WI38 (cell line): Measurements from ENCODE around the gene CDK11B.
"Not testable (repeated sequence)": the region's sequence is repeated elsewhere in the genome, so short reads cannot be mapped to it uniquely, and the experiment has no call there.

ENCODE experiments used
- H3K4me3 ChIP-seq: 2 replicates; pipeline ENCODE4 v1.5.1; 2011; ENCODE audit warnings: low read depth, mild to moderate bottlenecking, control low read depth, low read length
- TF ChIP-seq, protein P1 (sequence below): IDR thresholded peaks from 2 replicates; pipeline ENCODE4 v1.5.1; 2012; ENCODE audit warnings: low read depth, mild to moderate bottlenecking, control low read depth, low read length

CDK11B gene

DNA sequence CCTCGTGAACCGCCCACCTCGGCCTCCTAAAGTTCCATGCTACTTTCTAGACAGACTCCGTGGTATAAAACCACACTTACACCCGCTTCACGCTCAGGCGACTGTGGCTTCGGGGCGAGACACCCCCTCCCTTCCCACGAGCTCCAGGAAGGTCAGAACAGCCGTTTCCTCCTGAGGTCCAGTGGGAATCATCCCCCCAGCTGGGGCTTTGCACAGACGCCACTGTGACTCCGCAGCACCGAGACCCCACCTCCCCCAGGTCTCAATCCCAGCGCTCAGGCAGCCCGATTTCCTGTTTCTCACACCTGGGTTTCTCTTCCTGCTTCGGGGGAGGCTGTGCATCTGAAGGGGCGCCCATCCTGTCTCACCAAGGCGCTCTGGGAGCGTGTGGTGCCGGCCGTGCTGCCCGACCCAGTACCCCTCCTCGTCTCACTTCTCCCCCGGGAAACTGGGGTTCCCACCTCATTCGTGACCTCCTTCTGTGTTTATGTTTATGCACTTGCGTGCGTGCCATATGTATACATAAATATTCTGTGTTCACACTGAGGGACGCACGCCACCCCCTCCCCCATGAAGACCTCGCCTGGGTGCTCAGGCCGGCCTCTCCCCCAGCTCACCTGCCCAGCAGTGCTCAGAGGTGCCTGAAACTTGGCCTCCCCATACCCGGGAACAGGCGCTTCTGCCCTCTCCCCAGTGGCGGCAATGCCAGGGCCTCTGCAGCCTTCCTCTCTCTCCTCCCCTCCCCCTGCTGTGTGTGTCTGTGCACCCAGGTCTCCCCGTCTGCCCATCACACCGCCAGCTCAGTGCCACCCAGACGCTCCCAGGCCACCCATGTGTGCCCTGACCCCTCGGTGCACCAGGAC, 19.1 kb upstream of the CDK11B start:
- no peak overlapping the region for H3K4me3 ChIP-seq
- TF ChIP-seq, protein P1, sequence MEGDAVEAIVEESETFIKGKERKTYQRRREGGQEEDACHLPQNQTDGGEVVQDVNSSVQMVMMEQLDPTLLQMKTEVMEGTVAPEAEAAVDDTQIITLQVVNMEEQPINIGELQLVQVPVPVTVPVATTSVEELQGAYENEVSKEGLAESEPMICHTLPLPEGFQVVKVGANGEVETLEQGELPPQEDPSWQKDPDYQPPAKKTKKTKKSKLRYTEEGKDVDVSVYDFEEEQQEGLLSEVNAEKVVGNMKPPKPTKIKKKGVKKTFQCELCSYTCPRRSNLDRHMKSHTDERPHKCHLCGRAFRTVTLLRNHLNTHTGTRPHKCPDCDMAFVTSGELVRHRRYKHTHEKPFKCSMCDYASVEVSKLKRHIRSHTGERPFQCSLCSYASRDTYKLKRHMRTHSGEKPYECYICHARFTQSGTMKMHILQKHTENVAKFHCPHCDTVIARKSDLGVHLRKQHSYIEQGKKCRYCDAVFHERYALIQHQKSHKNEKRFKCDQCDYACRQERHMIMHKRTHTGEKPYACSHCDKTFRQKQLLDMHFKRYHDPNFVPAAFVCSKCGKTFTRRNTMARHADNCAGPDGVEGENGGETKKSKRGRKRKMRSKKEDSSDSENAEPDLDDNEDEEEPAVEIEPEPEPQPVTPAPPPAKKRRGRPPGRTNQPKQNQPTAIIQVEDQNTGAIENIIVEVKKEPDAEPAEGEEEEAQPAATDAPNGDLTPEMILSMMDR, result no peak

DNA sequence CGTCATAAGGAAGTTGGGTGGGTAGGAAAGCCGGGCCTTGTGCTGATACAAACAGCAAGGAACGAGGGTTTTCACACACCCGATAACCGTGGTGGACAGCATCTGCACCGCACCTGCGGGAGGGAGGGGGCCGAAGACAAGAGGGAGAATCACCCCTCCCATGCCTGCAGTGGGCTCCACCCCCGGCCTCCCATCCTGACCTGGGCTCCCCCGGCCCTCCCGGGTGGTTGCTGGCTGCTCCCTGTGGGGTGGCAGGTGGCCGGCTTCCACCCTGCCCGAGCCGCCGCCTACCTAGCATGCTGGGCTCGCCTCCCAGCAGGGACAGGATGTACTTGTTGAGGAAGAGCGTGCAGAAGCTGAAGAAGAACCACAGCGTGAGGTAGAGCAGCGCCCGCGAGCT, 17.3 kb upstream of the CDK11B start:
- not testable (repeated sequence) for H3K4me3 ChIP-seq

DNA sequence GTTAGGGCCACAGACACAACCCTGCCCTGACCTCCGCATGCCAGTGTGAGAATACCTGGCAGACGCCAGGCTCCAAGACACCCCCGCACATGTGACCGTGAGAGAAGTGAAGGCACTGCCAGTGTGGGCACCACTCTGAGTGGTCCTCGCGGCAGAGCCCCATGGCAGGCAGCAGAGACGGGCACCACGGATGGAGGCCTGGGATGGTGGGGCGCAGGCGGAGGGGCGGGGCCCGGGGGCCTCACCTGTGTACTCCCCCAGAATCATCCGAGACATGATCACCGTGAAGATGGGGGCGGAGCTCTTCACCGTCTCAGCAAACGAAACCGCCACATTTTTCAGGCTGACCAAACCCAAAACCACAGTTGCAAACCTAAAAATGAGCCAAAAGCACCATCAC, 16.4 kb upstream of the CDK11B start:
- H3K4me3 ChIP-seq, result not testable (repeated sequence)

DNA sequence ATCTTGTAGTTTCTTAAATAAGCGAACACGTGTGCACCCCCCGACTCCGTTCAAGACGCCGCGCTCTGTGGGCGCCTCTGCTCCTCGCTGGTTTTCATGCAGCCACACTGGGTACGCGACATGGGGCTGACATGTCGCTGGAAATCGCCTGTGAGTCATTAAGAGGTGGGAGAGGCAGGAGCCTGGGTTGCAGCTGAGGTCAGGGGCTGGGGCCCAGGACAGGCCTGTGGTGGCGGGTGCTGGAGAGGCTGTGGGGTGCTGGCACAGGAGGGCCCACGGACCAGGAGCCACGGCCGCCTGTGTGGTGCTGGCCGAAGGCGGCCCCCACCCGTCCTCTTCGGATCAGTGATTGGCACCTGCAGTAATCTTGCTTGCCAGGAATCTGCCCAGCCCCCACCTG, 16.0 kb upstream of the CDK11B start:
- H3K4me3 ChIP-seq, result not testable (repeated sequence)

DNA sequence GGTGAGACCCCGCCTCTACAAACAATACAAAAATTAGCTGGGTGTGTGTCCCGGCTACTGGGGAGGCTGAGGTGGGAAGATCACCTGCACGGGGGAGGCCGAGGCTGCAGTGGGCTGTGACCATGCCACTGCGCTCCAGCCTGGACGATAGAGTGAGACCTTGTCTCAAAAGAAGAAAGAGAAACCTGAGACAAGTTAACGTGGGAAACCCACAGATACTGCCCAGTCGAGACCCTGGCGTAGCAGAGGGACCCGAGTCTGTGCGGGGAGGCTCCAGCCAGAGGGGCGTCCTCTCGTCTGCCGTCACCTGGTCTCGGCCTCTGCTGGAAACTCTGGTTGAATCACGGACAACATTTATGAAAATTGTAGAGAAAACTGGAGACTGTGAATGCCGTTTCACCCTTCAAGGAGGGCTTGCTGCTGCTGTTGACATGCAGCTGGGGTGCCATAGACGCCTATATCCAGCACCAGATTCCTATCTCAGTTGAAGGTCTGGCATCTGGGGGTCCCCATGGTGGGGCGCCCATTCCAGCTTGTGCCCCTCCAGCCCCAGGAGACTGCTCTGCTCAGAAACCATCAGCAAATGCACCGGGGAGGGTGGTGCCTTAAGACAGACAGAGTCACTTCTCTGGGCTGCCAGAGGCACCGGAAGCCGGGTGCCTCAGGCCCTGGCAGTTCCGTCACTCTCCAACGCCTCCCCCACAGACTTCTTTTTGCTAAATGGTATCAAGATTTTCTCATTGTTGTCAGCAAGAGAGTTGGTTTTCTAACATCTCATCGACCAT, 13.6 kb upstream of the CDK11B start:
- no peak overlapping the region for H3K4me3 ChIP-seq
- TF ChIP-seq, protein P1, result no peak

DNA sequence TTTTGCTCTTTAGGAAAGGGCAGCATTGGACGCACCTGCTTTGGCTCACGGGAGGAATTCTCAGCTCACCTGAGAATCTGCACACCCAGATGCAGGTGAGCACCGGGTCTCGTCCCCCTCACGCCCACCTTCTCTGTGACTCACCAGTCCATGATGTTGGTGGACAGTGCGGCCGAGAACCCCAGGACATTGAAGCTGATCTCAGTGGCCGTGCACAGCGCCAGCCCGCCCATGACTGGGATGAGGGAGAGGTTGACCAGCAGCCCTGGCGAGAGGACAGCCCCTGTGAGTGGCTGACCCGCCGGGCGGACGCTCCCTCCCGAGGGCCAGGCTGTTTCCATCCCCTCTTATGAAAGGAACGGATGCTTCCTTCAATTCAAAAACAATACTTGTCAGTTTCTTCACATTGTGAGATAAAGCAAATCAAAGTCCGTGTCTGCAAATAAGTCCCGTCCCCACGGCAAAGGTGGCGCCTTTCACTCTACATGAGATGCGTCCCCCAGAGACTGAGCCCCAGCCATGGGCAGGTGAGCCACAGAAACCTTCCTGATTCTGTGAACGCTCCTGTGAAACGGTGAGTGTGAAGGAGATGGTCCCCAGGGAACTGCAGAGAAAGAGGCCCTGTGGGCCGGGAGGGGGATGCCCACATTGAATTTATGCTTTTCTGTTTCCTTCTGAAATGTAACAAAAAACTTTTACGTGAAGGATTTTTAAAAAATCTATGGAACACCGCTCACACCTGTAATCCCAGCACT, 12.7 kb upstream of the CDK11B start:
- no peak overlapping the region for H3K4me3 ChIP-seq
- TF ChIP-seq, protein P1, result no peak

DNA sequence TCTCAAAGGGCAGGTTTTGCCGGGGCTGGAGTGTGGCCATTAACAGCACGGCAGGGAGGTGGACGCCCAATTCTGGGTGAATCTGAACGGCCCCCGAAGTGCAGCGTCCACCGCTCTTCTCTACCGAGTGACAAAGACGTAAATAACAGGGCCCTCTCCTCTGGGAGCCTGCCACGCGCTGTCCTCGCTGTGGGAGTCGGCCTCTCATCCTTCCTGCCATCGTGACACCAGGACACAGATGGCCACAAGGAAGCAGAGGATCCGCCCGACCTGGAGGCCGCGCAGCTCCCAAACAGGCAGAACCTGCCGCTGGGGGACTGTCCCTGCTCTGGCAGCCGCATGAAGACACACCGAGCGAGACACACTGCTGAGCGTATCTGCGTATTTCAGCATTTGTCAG, 12.1 kb upstream of the CDK11B start:
- no peak overlapping the region for H3K4me3 ChIP-seq
- TF ChIP-seq, protein P1, result no peak

DNA sequence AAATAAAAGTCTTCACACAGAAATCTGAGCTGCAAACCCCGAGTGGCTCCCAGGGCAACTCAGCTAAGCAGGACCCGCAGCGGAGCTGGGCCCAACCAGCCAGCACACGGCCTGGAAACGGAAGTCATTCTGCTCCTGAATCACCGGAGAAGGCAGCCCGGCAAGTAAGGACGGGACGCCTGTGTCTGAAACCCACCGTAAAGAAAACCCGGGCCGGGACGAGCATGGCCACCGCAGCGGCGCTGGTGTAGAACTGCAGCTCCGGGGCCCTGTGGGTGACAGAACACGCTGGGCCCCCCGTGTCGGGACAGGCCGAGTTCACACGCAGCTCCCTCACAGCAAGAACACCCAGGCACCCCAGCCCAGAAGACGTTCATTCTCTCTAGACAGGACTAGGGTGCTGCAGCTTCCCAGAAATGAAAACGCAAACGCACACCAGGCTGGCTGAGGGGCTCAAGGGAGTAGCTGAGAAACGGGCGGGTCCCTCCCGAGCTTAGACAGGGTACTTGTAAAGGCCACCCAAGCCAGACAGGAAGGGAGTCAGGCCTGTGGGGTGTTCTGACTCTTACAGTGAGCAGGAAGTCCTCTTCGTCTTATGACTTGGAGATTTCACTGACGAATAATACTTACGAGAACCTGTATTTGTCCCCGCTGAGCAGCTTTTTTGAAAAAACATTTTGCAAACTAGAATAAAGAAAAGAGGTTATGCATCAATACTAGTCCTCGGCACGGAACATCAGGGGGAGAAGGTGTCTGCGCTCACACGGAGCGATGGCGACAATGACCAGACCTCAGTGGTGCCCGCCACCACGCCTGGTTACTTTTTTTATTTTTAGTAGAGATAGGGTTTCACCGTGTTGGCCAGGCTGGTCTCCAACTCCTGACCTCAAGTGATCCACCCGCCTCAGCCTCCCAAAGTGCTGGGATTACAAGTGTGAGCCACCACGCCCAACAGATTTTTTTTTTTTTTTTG, 10.9 kb upstream of the CDK11B start:
- H3K4me3 ChIP-seq, result no peak overlapping the region
- TF ChIP-seq, protein P1, result no peak
